ENCODE results near the gene CD40.

CD40 gene

DNA sequence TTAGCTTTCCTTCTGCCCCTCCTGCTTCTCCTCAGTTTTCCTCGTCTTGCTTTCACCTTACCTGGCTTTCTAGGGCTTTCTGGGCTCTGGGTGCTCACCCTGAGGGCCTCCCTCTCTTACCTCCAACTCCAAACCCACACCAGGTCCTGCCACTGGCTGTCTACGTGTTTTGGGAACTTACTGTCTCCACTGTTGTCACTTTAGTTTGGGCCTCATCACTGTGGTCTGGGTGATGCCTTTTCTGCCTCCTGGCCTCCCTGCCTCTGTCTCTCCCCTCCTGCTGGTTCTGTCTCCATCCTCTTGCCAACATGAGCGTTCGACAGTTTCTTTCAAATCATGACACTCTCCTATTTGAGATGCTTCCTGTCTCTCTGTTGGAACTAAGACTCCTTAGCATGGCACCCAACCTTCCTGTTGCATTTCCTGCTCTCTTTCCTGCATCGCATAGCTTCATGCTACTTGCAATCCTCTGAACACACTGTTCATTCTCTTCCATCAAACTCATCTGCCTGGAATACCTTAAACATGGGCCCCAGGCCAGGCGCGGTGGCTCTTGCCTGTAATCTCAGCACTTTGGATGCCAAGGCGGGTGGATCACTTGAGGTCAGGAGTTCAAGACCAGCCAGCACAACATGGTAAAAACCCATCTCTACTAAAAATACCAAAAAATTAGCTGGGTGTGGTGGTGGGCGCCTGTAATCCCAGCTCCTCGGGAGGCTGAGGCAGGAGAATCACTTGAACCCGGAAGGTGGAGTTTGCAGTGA is 5.5 kb downstream of the CD40 start:
- no peaks in the 10 kb centered on the region for H3F3A ChIP-seq (ENCODE audit: low read depth)
- no peaks in the 10 kb centered on the region for H3K9me3 ChIP-seq (ENCODE audit: insufficient read depth, low read depth, low read length)
- TF ChIP-seq CTCF (conservative IDR thresholded peaks at IDR 0.05; ENCODE audit: low read length) (no peak), EZH2phosphoT487 (IDR thresholded peaks at IDR 0.05; ENCODE audit: borderline replicate concordance) (no peak)
- H2AFZ ChIP-seq (ENCODE audit: low read length), result no peak overlapping the region
- H3K4me2 ChIP-seq (ENCODE audit: low read depth, low read length, poor library complexity, severe bottlenecking), result no peak overlapping the region
- no peaks in the 10 kb centered on the region for H4K20me1 ChIP-seq (ENCODE audit: insufficient read depth, low read length, poor library complexity, severe bottlenecking)
- H3K27me3 ChIP-seq (ENCODE audit: insufficient read depth, low read length, poor library complexity, severe bottlenecking), result no peaks in the 10 kb centered on the region
- no peaks in the 10 kb centered on the region for H3K36me3 ChIP-seq (ENCODE audit: insufficient read depth, low read length)
- H3K4me1 ChIP-seq (ENCODE audit: insufficient read depth, low read length, poor library complexity, severe bottlenecking), result peaks cover 2% of the 10 kb centered on the region
- no peaks in the 10 kb centered on the region for H3K79me2 ChIP-seq (ENCODE audit: insufficient read depth, low read length)
- H3K9ac ChIP-seq (ENCODE audit: low read depth, low read length, poor library complexity, severe bottlenecking), result no peak overlapping the region
- no peak overlapping the region for H3K4me3 ChIP-seq (ENCODE audit: low read length, poor library complexity, severe bottlenecking)
- no peaks in the 10 kb centered on the region for H3K9me2 ChIP-seq (replicated peaks; ENCODE audit: low read depth, low read length)

GRCh38 chr20:46126440-46127056 is 8.4 kb downstream of the CD40 start:
- H2AFZ ChIP-seq (ENCODE audit: low read length), result no peak overlapping the region
- H3K36me3 ChIP-seq (ENCODE audit: insufficient read depth, low read length), result no peaks in the 10 kb centered on the region
- no peaks in the 10 kb centered on the region for H3K4me1 ChIP-seq (ENCODE audit: insufficient read depth, low read length, poor library complexity, severe bottlenecking)
- H3K4me3 ChIP-seq (ENCODE audit: low read length, poor library complexity, severe bottlenecking), result no peak overlapping the region
- no peaks in the 10 kb centered on the region for H4K20me1 ChIP-seq (ENCODE audit: insufficient read depth, low read length, poor library complexity, severe bottlenecking)
- no peaks in the 10 kb centered on the region for H3K79me2 ChIP-seq (ENCODE audit: insufficient read depth, low read length)
- no peak overlapping the region for H3K4me2 ChIP-seq (ENCODE audit: low read depth, low read length, poor library complexity, severe bottlenecking)
- TF ChIP-seq CTCF (conservative IDR thresholded peaks at IDR 0.05; ENCODE audit: low read length) (no peak), EZH2phosphoT487 (IDR thresholded peaks at IDR 0.05; ENCODE audit: borderline replicate concordance) (no peak)
- no peaks in the 10 kb centered on the region for H3K27me3 ChIP-seq (ENCODE audit: insufficient read depth, low read length, poor library complexity, severe bottlenecking)
- H3K9me2 ChIP-seq (replicated peaks; ENCODE audit: low read depth, low read length), result no peaks in the 10 kb centered on the region
- no peaks in the 10 kb centered on the region for H3K9me3 ChIP-seq (ENCODE audit: insufficient read depth, low read depth, low read length)
- H3F3A ChIP-seq (ENCODE audit: low read depth), result no peaks in the 10 kb centered on the region
- no peak overlapping the region for H3K9ac ChIP-seq (ENCODE audit: low read depth, low read length, poor library complexity, severe bottlenecking)

DNA sequence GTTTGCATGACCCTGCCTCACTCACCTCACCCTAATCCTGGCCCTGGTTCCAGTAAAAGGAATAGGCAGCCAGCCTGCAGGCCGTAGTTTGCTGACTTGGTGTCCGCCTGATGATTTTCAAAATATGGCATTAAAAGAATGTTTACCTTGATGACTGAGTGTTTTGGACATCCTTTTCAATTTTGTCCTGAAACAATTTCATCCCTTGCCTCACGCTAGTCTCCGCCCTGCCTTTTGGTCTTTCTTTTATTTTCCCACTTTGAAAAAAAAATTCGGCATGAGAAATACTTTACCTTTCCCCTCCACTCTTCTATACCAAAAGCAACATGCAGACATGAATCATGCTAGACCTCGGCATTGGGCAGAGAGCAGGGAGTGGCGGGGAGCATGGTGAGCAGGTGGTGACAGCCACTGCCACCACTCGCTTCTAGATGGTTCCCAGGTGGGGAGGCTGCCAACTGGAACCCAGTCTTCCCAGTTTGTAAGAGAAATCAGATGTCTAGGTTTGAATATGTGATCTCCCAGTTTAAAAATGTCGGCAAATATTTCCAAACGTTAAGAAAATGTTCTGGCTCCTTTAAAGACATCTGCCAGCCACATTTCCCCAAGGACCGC is 9.4 kb downstream of the CD40 start:
- Histone ChIP-seq H3K9me3 (ENCODE audit: insufficient read depth, low read depth, low read length) (no peaks in the 10 kb centered on the region), H4K20me1 (ENCODE audit: insufficient read depth, low read length, poor library complexity, severe bottlenecking) (no peaks in the 10 kb centered on the region), H3F3A (ENCODE audit: low read depth) (no peaks in the 10 kb centered on the region), H3K79me2 (ENCODE audit: insufficient read depth, low read length) (no peaks in the 10 kb centered on the region), H3K4me2 (ENCODE audit: low read depth, low read length, poor library complexity, severe bottlenecking) (no peak overlapping the region), H2AFZ (ENCODE audit: low read length) (no peak overlapping the region), H3K9me2 (replicated peaks; ENCODE audit: low read depth, low read length) (no peaks in the 10 kb centered on the region), H3K9ac (ENCODE audit: low read depth, low read length, poor library complexity, severe bottlenecking) (no peak overlapping the region), H3K4me3 (ENCODE audit: low read length, poor library complexity, severe bottlenecking) (no peak overlapping the region), H3K27me3 (ENCODE audit: insufficient read depth, low read length, poor library complexity, severe bottlenecking) (no peaks in the 10 kb centered on the region), H3K4me1 (ENCODE audit: insufficient read depth, low read length, poor library complexity, severe bottlenecking) (no peaks in the 10 kb centered on the region), H3K36me3 (ENCODE audit: insufficient read depth, low read length) (no peaks in the 10 kb centered on the region)
- TF ChIP-seq CTCF (conservative IDR thresholded peaks at IDR 0.05; ENCODE audit: low read length), result no peak
- TF ChIP-seq EZH2phosphoT487 (IDR thresholded peaks at IDR 0.05; ENCODE audit: borderline replicate concordance), result no peak
